Measurements from ENCODE around the gene AHR. TPM values are rescaled to one million over a fixed set of nuclear protein-coding genes. Genes with fewer than 3 reads are reported as not detected.
"Not testable (repeated sequence)": the region's sequence is repeated elsewhere in the genome, so short reads cannot be mapped to it uniquely, and the experiment has no call there.

The AHR gene
- total RNA-seq, 1 donor from 2014 or later = 76.6 TPM

- DNase-seq (ENCODE audit: low spot score) = no peak
Observed at GRCh38 chr7:17376595-17376994, 78.1 kb downstream of the AHR start.

GRCh38 chr7:17380736-17381662, 82.5 kb downstream of the AHR start:
- no peak for DNase-seq (ENCODE audit: low spot score)

- not testable (repeated sequence) for DNase-seq (ENCODE audit: low spot score)
Observed at GRCh38 chr7:17382408-17383354, 84.2 kb downstream of the AHR start.

- DNase-seq (ENCODE audit: low spot score) = no peak
Observed at GRCh38 chr7:17384400-17384799, 85.9 kb downstream of the AHR start.

GRCh38 chr7:17385612-17386011, 87.2 kb downstream of the AHR start:
- DNase-seq (ENCODE audit: low spot score) = no peak

GRCh38 chr7:17390392-17390791, 91.9 kb downstream of the AHR start:
- DNase-seq (ENCODE audit: low spot score) = no peak

DNA sequence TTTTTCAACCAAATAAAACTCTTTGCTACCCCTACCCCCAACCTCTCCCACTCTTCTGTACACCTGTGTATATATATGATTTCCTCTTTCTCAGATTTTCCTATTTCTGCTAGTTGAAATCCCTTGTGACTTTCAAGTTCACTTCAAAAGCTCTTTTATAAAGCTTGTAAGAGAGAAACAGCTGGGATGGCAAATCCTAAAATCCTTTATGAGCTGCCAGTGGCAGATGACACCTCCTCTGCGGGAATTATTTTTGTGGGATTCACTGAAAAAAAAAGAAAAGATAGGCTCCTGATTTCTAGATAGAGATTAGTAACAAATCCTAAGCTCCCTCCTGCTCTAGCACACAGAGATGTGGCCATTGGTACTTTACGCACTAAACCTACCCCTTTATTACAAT, 92.9 kb downstream of the AHR start:
- no peak for DNase-seq (ENCODE audit: low spot score)

- no peak for DNase-seq (ENCODE audit: low spot score)
Observed at GRCh38 chr7:17392846-17393245, 94.4 kb downstream of the AHR start.

DNA sequence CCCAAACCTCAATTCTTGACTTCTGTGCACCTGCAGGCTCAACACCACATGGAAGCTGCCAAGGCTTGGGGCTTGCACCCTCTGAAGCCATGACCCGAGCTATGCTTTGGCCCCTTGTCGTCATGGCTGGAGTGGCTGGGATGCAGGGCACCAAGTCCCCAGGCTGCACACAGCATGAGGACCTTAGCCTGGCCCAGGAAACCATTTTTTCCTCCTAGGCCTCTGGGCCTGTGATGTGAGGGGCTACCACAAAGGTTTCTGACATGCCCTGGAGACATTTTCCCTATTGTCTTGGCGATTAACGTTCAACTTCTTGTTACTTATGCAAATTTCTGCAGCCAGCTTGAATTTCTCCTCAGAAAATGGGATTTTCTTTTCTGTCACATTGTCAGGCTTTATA, 96.1 kb downstream of the AHR start:
- not testable (repeated sequence) for DNase-seq (ENCODE audit: low spot score)

Data from mucosa of gallbladder (tissue), 1 donor.